Suppressor macrophage treated with lipopolysaccharide for 1 hour (primary cell): ENCODE data around the gene LPCAT1.
"Not testable (repeated sequence)": the region's sequence is repeated elsewhere in the genome, so short reads cannot be mapped to it uniquely, and the experiment has no call there.

Source experiments
- DNase-seq, 3 donors: peaks; one replicate each; pipeline ENCODE4 v3.0.0-alpha.2; 2020 to 2022

The LPCAT1 gene, protein sequence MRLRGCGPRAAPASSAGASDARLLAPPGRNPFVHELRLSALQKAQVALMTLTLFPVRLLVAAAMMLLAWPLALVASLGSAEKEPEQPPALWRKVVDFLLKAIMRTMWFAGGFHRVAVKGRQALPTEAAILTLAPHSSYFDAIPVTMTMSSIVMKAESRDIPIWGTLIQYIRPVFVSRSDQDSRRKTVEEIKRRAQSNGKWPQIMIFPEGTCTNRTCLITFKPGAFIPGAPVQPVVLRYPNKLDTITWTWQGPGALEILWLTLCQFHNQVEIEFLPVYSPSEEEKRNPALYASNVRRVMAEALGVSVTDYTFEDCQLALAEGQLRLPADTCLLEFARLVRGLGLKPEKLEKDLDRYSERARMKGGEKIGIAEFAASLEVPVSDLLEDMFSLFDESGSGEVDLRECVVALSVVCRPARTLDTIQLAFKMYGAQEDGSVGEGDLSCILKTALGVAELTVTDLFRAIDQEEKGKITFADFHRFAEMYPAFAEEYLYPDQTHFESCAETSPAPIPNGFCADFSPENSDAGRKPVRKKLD

GRCh38 chr5:1523793-1524480 is at the start of gene LPCAT1:
LPCAT1 (minus strand) TSS chr5:1523960; CDS start chr5:1523844, 116 bp downstream.
- peak; percentile 85 to 96 (median 92) for DNase-seq

DNA sequence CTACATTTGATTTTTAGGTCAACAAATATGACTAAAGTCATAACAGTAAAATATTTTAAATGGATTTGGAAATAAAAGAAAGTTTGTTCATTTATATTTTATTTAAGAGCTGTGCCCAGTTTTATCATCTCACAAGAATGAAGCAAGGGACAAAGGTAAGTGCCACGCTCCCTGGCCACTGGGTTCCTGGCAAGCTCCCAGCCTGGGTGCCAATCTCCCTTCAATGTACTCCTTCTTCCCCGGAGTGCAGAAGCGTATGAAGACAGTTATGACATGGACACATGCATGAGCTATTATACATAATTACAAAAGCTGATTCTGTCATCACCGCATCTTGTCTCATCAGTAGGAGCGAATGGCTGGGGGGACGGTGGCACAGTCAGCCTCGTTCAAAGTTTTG is 48.1 kb upstream of the LPCAT1 start:
- DNase-seq, result not testable (repeated sequence)

- no peak for DNase-seq
Measured at GRCh38 chr5:1570975-1571374, 47.2 kb upstream of the LPCAT1 start.

DNA sequence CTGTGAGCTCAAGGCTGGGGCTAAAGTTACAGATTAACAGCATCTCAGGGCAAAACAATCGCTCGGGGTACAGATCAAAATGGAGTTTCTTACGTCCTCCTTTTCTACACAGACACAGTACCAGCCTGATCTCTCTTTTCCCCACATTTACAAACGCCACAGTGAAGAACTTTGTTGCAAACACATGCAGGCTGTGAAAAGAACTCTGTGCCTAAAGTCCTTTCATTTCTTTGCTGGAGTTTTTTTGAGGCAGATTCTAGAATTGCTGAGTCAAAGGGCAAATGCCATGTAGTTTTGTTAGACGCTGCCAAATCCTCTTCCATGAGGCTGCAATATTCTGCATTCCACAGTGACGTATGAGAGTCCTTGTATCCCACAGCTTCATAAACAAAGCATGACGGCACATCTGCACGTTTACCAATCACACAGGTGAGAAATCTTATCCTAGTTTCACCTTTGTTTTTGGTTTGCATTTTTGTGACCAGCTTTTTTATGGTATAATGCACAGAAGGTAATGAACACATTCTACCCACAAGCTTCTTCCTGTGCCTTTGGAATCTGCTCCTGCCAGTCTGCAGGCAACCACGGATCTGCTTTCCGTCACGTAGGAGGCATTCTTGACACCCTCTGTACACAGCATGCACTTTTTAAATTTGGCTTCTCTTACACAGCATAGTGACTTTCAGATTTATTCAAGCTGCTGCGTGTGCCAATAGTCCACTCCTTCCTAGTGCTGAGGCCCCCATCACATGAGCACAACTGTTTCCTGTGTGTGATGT is 44.6 kb upstream of the LPCAT1 start:
- peak in 1 of 3 donors; percentile 23 for DNase-seq

- DNase-seq, result not testable (repeated sequence)
Measured at GRCh38 chr5:1567527-1568200, 43.9 kb upstream of the LPCAT1 start.

DNA sequence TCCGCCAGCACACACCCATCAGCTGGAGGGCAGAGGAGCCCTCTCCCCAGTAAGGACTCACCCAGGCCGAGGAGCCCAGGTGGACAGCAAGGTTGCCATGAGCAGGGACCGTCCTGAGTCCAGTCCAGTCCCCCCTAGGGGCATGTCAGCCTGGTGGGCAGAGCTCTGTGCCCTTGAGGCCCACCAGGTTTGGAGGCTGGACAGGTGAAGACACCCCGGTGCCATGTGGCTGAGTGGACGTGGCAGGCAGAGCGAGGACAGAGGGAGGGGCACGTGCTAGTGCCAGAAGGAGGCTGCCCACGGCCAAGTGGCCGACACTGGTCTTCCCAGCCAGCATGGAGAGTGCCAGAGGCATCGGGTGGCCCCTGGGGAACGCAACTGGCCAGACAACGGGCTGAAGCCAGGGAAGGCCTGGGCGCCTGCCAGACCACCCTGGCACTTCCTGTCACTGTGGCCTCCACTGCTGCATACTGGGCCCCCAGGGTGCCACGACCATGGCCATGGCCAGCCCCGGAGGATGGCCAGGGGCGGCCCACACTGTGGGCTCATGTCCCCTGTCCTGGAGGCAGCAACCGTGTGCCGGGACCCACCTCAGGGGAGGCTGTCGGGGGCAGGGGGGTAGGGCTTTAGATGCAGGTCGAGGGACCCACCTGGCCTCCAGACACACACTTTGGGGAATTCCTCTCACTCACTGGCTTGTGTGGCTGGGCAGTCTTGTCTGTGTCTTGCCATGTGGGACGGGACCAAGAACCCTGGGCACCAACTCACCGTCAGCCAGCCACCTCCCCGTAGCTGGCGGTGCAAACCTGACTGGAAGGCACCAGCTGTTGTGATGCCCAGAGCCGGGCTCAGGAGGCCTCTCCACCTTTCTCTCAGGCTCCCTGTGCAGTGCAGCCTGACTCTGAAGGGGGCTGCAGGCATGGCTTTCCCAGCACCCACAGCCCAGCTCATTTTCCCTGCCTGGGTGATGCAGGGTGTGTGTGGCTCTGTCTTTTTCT is 42.3 kb upstream of the LPCAT1 start:
- DNase-seq, result no peak

DNA sequence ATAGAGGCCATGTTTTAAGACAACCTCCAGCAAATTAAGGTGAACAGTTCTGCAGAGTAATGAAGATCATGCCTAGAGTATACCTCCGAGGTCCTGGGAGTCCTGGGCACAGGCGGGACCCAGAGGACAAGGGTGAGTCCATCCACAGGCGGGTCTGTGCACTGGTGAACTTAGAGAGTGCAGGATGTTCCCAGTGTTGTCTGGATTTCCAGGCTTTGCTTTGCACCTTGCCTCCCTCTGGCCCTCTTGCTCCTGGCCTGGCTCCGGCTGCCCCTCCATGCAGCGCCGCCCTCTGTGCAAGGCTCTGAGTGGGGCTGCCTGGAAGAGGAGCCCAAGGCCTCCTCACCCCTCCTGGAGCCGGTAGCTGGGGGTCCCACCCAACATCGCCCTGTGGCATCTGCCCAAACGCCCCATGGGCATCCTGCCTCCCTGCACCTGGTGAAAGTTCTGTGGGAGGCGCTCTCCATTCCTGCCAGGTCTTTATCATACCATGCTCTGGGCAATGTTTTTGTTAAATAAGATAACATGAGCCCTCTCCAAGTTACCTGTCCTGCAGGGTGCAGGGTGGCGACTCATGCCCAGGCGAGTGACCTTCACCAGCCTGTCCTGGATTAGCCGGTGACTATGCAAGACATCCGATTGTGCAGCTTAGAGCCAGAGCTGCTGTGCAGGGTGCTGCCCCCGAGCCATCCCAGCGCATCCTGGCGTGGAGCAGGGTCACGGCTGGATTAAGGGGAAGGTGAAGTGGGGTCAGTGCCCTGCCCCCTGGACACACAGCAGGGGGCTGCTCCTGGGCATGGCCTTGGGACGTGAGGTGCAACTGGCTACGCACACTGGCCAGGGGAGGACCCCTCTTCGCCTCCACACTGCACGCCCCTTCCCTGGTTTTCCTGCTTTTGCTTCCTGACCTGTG is 41.3 kb upstream of the LPCAT1 start:
- no peak for DNase-seq

DNA sequence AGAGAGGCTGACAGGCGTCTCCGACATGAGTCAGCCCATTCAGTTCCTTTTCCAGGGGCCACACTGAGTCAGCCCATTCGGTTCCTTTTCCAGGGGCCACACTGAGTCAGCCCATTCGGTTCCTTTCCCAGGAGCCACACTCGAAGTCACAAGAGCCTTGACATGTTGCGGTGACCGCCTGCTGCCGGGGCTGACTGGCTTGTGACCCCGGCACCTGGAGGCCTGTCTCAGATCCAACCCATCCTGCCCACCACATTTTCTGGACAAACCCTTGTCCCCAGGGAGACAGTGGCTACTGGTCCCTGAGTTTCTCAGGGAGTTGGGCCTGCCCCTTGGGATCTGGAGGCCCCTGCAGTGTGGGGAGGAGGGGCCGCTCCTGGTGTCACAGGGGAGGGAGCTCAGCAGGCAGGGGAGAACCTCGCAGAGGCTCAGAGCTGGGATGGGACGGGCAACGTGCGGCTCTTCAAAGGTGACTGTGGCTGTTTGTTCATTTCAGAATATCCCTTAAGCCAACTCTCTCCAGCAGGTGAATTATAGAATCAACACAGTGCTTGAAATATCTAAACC is 40.5 kb upstream of the LPCAT1 start:
- DNase-seq, result peak; percentile 94 to 96 (median 96)

GRCh38 chr5:1563617-1564181 is 39.9 kb upstream of the LPCAT1 start:
- DNase-seq, result no peak

DNA sequence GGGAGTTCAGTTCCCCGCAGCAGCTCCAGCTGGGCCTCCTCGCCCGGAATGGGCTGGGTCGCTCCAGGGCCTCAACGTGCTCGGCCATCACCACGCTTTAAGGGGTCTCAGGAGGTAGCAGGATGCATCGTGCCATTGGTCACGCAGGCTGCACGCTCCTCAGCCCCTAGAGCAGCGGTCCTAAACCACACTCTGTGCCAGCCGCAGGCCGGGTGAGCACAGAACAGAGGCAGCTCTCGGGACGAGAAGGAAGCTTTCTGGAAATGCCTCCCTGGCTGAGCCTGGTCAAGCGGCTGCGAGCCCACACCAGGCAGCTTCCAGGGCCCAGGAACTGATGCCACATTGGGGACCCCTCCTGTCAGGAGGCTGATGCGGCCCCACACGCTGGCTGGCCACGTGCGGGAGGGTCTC is 39.3 kb upstream of the LPCAT1 start:
- no peak for DNase-seq

- no peak for DNase-seq
Measured at GRCh38 chr5:1562599-1562998, 38.8 kb upstream of the LPCAT1 start.

- no peak for DNase-seq
Measured at GRCh38 chr5:1561402-1561929, 37.7 kb upstream of the LPCAT1 start.

DNA sequence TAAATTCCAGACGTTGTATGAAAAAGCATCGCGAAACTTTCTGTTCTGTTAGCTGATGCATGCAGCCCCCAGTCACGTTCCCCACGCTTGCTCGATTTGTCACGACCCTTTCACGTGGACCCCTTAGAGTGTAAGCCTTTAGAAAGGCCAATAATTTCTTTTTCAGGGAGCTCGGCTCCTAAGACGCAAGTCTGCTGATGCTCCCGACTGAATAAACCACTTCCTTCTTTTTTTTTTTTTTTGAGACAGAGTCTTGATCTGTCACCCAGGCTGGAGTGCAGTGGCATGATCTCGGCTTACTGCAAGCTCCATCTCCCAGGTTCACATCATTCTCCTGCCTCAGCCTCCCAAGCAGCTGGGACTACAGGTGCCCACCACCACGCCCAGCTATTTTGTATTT is 36.7 kb upstream of the LPCAT1 start:
- not testable (repeated sequence) for DNase-seq

DNA sequence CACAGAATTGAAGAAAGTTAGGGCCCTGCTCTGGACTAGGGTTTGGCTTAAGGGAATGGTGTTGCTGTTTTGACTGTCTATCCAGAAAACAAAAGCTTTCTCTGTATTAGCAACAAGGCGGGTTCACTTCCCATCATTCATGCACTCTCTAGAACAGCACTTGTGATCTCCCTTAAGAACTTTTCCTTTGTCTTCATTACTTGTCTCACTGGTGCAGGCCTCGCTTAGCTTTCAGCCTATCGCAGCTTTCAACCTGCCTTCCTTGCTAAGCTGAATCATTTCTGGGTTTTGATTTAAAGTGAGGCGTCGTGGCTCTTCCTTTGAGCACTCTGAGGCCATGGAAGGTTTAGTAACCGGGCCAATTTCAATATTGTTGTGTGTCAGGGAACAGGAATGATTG is 35.2 kb upstream of the LPCAT1 start:
- DNase-seq, result no peak

DNA sequence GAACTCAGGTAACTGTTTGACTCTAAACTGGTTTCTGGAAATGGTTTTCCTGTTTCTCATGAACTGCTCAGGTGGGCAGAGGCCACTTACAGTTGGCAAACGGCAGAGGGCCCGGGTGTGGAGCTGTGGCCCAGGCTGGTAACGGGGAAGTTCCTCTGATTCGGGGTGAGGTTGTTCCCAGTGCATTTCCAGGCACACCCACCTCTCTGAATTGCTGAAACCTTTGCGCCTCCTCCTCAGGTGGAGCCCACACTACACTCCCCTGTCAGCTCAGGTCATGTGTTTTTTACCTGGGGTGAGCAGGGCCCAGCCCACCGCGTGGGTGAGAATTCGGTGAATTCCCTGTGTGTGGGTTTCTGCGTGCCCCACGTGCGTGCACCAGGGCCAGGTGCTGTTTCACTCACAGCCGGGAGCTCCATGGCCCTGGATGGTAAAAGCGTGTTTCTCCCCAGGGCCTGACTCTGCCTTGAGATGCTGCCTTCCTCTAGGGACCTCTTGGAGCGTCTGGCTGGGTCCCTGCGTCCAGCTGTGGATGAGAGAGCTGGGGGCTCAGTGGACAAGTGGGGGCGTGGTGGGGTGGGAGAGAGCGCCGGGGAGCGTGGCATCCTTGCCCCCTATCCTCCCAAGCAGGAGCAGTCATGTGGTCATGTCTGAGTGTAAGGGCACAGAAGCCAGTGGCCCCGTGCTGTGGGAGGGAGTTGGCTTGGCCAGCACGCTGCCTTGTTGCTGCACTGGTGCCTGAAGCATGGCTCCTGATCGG is 33.5 kb upstream of the LPCAT1 start:
- DNase-seq, result peak in 1 of 3 donors; percentile 22

GRCh38 chr5:1555808-1556731 is 32.3 kb upstream of the LPCAT1 start:
- DNase-seq, result no peak
